ENCODE data around the gene UPK1B. TPM values are rescaled to one million over a fixed set of nuclear protein-coding genes. Genes with fewer than 3 reads are reported as not detected.

UPK1B gene
- total RNA-seq, 1 donor from 2014 or later = 0.14 TPM

- Mint-ChIP-seq H3K4me3 (ENCODE audit: unreplicated experiment) (no peak overlapping the region), H3K27me3 (ENCODE audit: low read depth, unreplicated experiment) (no peaks in the 10 kb centered on the region), H3K9me3 (ENCODE audit: unreplicated experiment) (peaks cover 17% of the 10 kb centered on the region), H3K4me1 (ENCODE audit: low read depth, unreplicated experiment) (no peaks in the 10 kb centered on the region), H3K27ac (ENCODE audit: unreplicated experiment) (no peak overlapping the region), H3K36me3 (ENCODE audit: low read depth, unreplicated experiment) (no peaks in the 10 kb centered on the region)
- DNase-seq (ENCODE audit: low read depth) (no peak), FAIRE-seq (no peak)
- H3K79me2 ChIP-seq (ENCODE audit: insufficient read depth, low read length) = no peaks in the 10 kb centered on the region
- no peaks in the 10 kb centered on the region for H3K9me3 ChIP-seq (ENCODE audit: insufficient read depth, low read depth, low read length)
- H3K9ac ChIP-seq (ENCODE audit: low read length) = no peak overlapping the region
- H3K27ac ChIP-seq (ENCODE audit: low read depth, low read length) = no peak overlapping the region
- H3K27me3 ChIP-seq (ENCODE audit: insufficient read depth, low read length) = no peaks in the 10 kb centered on the region
- no peak overlapping the region for H2AFZ ChIP-seq (ENCODE audit: low read depth, low read length)
- H3K4me3 ChIP-seq (ENCODE audit: insufficient read depth, low read depth, low read length) = no peak overlapping the region
- no peaks in the 10 kb centered on the region for H3K4me1 ChIP-seq (ENCODE audit: insufficient read depth, low read length)
- no peak overlapping the region for H3K4me2 ChIP-seq (ENCODE audit: low read length)
- TF ChIP-seq CTCF (IDR thresholded peaks at IDR 0.05; ENCODE audit: insufficient read depth, low read depth, low read length) (no peak), EZH2 (IDR thresholded peaks at IDR 0.05; ENCODE audit: insufficient read depth, low read length) (no peak)
- no peaks in the 10 kb centered on the region for H3K36me3 ChIP-seq (ENCODE audit: insufficient read depth, low read length)
- no peaks in the 10 kb centered on the region for H4K20me1 ChIP-seq (ENCODE audit: insufficient read depth, low read length)
These were observed 16.5 kb upstream of the UPK1B start for GRCh38 chr3:119156868-119157267.

- H3K36me3 ChIP-seq (ENCODE audit: insufficient read depth, low read length) = no peaks in the 10 kb centered on the region
- H3K9me3 ChIP-seq (ENCODE audit: insufficient read depth, low read depth, low read length) = no peaks in the 10 kb centered on the region
- no peak overlapping the region for H3K27ac Mint-ChIP-seq (ENCODE audit: unreplicated experiment)
- no peak overlapping the region for H3K4me3 ChIP-seq (ENCODE audit: insufficient read depth, low read depth, low read length)
- no peak overlapping the region for H3K27ac ChIP-seq (ENCODE audit: low read depth, low read length)
- no peaks in the 10 kb centered on the region for H3K4me1 ChIP-seq (ENCODE audit: insufficient read depth, low read length)
- H3K4me2 ChIP-seq (ENCODE audit: low read length) = no peak overlapping the region
- H3K79me2 ChIP-seq (ENCODE audit: insufficient read depth, low read length) = no peaks in the 10 kb centered on the region
- no peaks in the 10 kb centered on the region for H3K36me3 Mint-ChIP-seq (ENCODE audit: low read depth, unreplicated experiment)
- H3K9me3 Mint-ChIP-seq (ENCODE audit: unreplicated experiment) = peaks cover 15% of the 10 kb centered on the region
- no peaks in the 10 kb centered on the region for H3K4me1 Mint-ChIP-seq (ENCODE audit: low read depth, unreplicated experiment)
- H4K20me1 ChIP-seq (ENCODE audit: insufficient read depth, low read length) = no peaks in the 10 kb centered on the region
- DNase-seq (ENCODE audit: low read depth) (no peak), FAIRE-seq (no peak)
- H2AFZ ChIP-seq (ENCODE audit: low read depth, low read length) = no peak overlapping the region
- TF ChIP-seq EZH2 (IDR thresholded peaks at IDR 0.05; ENCODE audit: insufficient read depth, low read length) (no peak), CTCF (IDR thresholded peaks at IDR 0.05; ENCODE audit: insufficient read depth, low read depth, low read length) (no peak)
- H3K4me3 Mint-ChIP-seq (ENCODE audit: unreplicated experiment) = no peak overlapping the region
- H3K27me3 ChIP-seq (ENCODE audit: insufficient read depth, low read length) = no peaks in the 10 kb centered on the region
- H3K9ac ChIP-seq (ENCODE audit: low read length) = no peak overlapping the region
- H3K27me3 Mint-ChIP-seq (ENCODE audit: low read depth, unreplicated experiment) = no peaks in the 10 kb centered on the region
These were observed 15.4 kb upstream of the UPK1B start for GRCh38 chr3:119157971-119158370.

- Histone ChIP-seq H3K36me3 (ENCODE audit: insufficient read depth, low read length) (no peaks in the 10 kb centered on the region), H3K27ac (ENCODE audit: low read depth, low read length) (no peak overlapping the region), H3K4me1 (ENCODE audit: insufficient read depth, low read length) (no peaks in the 10 kb centered on the region), H3K4me2 (ENCODE audit: low read length) (no peak overlapping the region), H3K79me2 (ENCODE audit: insufficient read depth, low read length) (no peaks in the 10 kb centered on the region), H4K20me1 (ENCODE audit: insufficient read depth, low read length) (no peaks in the 10 kb centered on the region), H2AFZ (ENCODE audit: low read depth, low read length) (no peak overlapping the region), H3K4me3 (ENCODE audit: insufficient read depth, low read depth, low read length) (no peak overlapping the region), H3K9me3 (ENCODE audit: insufficient read depth, low read depth, low read length) (no peaks in the 10 kb centered on the region), H3K27me3 (ENCODE audit: insufficient read depth, low read length) (no peaks in the 10 kb centered on the region), H3K9ac (ENCODE audit: low read length) (no peak overlapping the region)
- no peak for FAIRE-seq
- Mint-ChIP-seq H3K27ac (ENCODE audit: unreplicated experiment) (no peak overlapping the region), H3K36me3 (ENCODE audit: low read depth, unreplicated experiment) (peaks cover 3% of the 10 kb centered on the region), H3K9me3 (ENCODE audit: unreplicated experiment) (peaks cover 17% of the 10 kb centered on the region), H3K4me1 (ENCODE audit: low read depth, unreplicated experiment) (no peaks in the 10 kb centered on the region), H3K27me3 (ENCODE audit: low read depth, unreplicated experiment) (no peaks in the 10 kb centered on the region), H3K4me3 (ENCODE audit: unreplicated experiment) (no peak overlapping the region)
- no peak for DNase-seq (ENCODE audit: low read depth)
- TF ChIP-seq EZH2 (IDR thresholded peaks at IDR 0.05; ENCODE audit: insufficient read depth, low read length) (no peak), CTCF (IDR thresholded peaks at IDR 0.05; ENCODE audit: insufficient read depth, low read depth, low read length) (no peak)
These were observed 13.0 kb upstream of the UPK1B start for GRCh38 chr3:119160361-119160760.

Measured in astrocyte (in vitro differentiated cells and primary cell).